ENCODE measurements around the gene ATCAY.
A peak's percentile ranks its signal among the peaks of the same experiment; 100 is the strongest.

ATCAY gene

DNA sequence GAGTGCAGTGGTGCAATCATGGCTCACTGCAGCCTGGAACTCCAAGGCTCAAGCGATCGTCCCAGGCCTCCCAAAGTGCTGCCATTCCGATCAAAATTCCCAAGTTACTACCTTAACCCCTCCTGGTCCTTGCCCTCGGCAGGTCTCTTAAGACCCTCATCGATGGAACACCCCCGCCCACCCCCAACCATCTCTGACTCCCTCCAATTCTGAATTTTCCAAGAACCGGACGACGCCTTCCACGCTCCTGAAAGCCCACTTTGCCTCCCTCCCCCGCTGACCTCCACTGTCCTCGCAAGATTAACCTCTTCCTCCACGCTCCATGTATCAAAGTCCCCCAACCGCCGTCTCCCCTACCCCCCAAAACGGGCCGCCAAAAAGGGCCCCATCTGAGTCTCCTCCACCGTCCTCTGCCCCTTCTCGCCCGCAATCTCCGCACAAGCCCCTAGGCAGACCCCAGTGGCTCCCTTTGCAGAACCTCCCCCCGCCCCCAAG, 89.9 kb downstream of the ATCAY start:
- DNase-seq (ENCODE audit: low read depth) = no peak

DNA sequence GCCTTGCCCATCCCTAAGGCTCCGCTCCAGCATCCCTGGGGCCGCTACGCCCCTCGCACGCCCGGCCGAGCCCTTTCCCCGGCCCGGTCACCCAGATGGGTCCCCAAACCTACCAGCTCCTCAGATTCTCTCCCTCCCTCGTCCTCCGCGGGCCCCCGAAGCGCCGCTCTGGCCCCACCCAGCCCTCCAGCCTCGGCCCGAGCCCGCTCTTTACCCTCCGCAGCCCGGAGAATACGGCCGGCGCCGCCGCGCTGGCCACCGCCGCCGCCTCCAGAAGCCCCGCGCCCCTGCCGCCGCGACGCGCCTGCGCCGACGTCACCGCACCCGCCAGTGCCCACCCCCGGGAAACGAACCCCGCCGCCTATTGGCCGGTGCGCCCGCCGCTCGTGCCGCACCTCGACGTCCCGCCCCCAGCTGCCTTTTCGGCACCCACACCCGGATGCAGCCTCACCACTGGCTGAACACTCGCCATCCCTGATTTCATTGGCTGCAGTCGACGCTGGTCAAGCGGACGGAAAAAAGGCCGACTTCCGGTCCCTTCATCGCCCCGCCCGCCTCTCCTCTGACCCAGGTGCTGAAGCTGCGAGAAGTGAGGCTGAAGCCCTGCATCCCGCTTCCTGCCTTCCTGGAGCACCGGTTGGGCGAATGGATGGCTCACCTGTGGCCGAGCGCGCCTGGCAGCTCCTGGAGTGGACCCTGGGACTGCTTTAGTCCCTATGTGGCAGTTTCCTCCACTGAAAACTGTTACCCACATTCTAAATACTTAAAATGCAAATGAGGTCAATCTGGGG, 90.5 kb downstream of the ATCAY start, which contains the start of gene DAPK3:
Gene DAPK3, minus strand, starts transcription at position 292 of the 791 bp plus-strand sequence. CDS start 1,364 bp downstream, outside the sequence.
- peak; percentile 85 for DNase-seq (ENCODE audit: low read depth)

DNA sequence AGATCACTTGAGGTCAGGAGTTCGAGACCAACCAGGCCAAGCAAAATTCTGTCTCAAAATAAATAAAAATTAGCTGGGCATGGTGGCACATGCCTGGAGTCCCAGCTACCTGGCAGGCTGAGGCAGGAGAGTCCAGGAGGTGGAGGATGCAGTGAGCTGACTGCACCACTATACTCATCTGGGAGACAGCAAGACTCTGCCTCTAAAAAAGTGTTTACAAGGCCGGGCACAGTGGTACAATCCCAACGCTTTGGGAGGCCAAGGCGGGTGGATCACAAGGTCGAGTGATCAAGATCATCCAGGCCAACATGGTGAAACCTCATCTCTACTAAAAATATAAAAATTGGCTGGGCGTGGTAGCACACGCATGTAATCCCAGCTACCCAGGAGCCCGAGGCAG, 94.7 kb downstream of the ATCAY start:
- DNase-seq (ENCODE audit: low read depth) = no peak

DNA sequence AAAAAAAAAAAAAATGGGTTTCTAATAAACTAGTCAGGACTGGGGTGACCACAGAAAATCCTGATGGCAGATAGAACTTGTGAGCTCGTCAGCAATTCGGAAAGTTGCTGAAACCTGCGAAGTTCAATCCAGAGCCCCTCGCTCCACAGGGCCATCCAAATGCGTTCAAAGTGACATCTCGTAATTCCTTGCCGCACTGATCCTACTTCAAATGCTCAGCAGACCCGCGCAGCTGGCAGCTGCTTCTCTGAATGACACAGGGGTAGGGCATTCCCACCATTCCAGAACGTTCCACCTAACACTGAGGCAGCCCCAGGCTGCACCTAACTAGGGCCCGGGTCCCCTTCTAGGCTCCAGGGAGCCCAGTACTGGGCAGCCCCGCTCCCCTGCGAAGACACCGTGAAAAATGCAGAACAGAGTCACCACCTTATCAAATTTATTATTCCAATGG, 95.2 kb downstream of the ATCAY start:
- DNase-seq (ENCODE audit: low read depth) = no peak

GRCh38 chr19:3976495-3977241, 96.2 kb downstream of the ATCAY start:
- DNase-seq (ENCODE audit: low read depth) = no peak

Data from GM04503 (cell line).